Spleen (tissue), 11 donors: ENCODE results near the gene APOL2. TPM values are rescaled to one million over a fixed set of nuclear protein-coding genes. Genes with fewer than 3 reads are reported as not detected.
A peak's percentile ranks its signal among the peaks of the same experiment; 100 is the strongest.
"Not testable (repeated sequence)": the region's sequence is repeated elsewhere in the genome, so short reads cannot be mapped to it uniquely, and the experiment has no call there.

Experiments
- DNase-seq: peaks from one replicate; pipeline ENCODE4 v3.0.0-alpha.2; 2020
- H3K27ac ChIP-seq, 8 donors: fragments of 200-600 bp; sonication (generic) in 7 of 8; 1 replicate in 4 of 8; 2 replicates in 4 of 8; pipeline versions ENCODE4 v1.5.0 to v1.8.0; 2016 to 2021; ENCODE audit warnings: inconsistent platforms in 4 of 8, mild to moderate bottlenecking in 4 of 8, moderate library complexity in 1 of 8
- H3K27me3 ChIP-seq, 7 donors: fragments of 200-600 bp; sonication (generic) in 6 of 7; replicated peaks in 1 of 7; 1 replicate in 4 of 7; 2 replicates in 3 of 7; pipeline versions ENCODE4 v1.5.0 to v1.8.0; 2016 to 2021; ENCODE audit warnings: inconsistent platforms in 3 of 7, mild to moderate bottlenecking in 1 of 7
- H3K36me3 ChIP-seq, 6 donors: fragments of 200-600 bp; sonication (generic) in 5 of 6; 1 replicate in 4 of 6; 2 replicates in 2 of 6; pipeline versions ENCODE4 v1.5.0 to v1.8.0; 2016 to 2021; ENCODE audit warnings: inconsistent platforms in 2 of 6
- H3K4me1 ChIP-seq, 6 donors: fragments of 200-600 bp; sonication (generic) in 5 of 6; 1 replicate in 3 of 6; 2 replicates in 3 of 6; pipeline versions ENCODE4 v1.5.0 to v1.8.0; 2016 to 2021; ENCODE audit warnings: inconsistent platforms in 3 of 6
- H3K4me3 ChIP-seq, 8 donors: fragments of 200-600 bp; sonication (generic) in 7 of 8; 1 replicate in 4 of 8; 2 replicates in 4 of 8; pipeline versions ENCODE4 v1.5.0 to v1.8.0; 2016 to 2021; ENCODE audit warnings: inconsistent platforms in 4 of 8, mild to moderate bottlenecking in 4 of 8, moderate library complexity in 2 of 8
- H3K9me3 ChIP-seq, 8 donors: fragments of 200-600 bp; sonication (generic) in 7 of 8; 1 replicate in 4 of 8; 2 replicates in 4 of 8; pipeline versions ENCODE4 v1.5.0 to v1.8.0; 2016 to 2021; ENCODE audit warnings: inconsistent platforms in 4 of 8
- POLR2A ChIP-seq, 3 donors: fragments of 450-650 bp; IDR thresholded peaks; one replicate each; pipeline ENCODE4 v1.5.1; 2017; ENCODE audit warnings: antibody characterized with exemption in 3 of 3, mild to moderate bottlenecking in 1 of 3
- POLR2AphosphoS5 ChIP-seq, 3 donors: sonication (generic); formaldehyde crosslinking; IDR thresholded peaks; one replicate each; pipeline ENCODE4 v1.5.1; 2017; ENCODE audit warnings: antibody characterized with exemption in 3 of 3
- WGBS, 5 donors: extraction: QIAGEN DNeasy Blood & Tissue Kit in 3 of 5; methylation state at CpG; one replicate each; pipeline versions ENCODE4 v1.1.5 to v1.1.7; 2013 to 2018; 5-methylcytosine and 5-hydroxymethylcytosine counted together
- intact Hi-C: fragments of 100-400 bp; cut with DNase I; formaldehyde crosslinking; loops from one replicate; pipeline ENCODE4 v1.15.0; 2023; ENCODE audit warnings: low total_unique reads
- polyA plus RNA-seq, 3 donors: library from polyadenylated mRNA; stranded (reverse); fragments of 200-250 nt; gene quantifications; one replicate each; pipeline ENCODE4 v1.2.1, GENCODE V29; 2013
- total RNA-seq, 7 donors: library from RNA; depleted of rRNA in 3 of 7; stranded (reverse); fragments of >200 nt in 3 of 7; fragmentation: NEBNext Ultra II Directional in 4 of 7; extraction: Animal tissue kit (Norgen Biotek cat#: 25700) in 4 of 7; gene quantifications; one replicate each; pipeline versions ENCODE4 v1.1.0 to v1.2.1, GENCODE V29; 2016 to 2021
- TF ChIP-seq, protein P1 (sequence below), 11 experiments: fragments of 200-600 bp in 7 of 11; fragments of 450-650 bp in 4 of 11; sonication (generic) in 4 of 11; IDR thresholded peaks in 8 of 11; conservative IDR thresholded peaks in 3 of 11; 1 replicate in 7 of 11; 2 replicates in 4 of 11; pipeline versions ENCODE4 v1.4.0 to v1.8.0; 2016 to 2021; ENCODE audit warnings: antibody characterized with exemption in 11 of 11, inconsistent platforms in 4 of 11, mild to moderate bottlenecking in 1 of 11
- donor health status: healthy with polysubstance abuse.
- donor health status: DM: no; HTN: no; CAD: no; lungs with moderate emphysema.
- donor health status: DM: no; HTN: no; CAD: no.
- donor health status: Bipolar disorder and iron deficiency.
- donor health status: healthy.
- donor health status: DM: no; HTN: no; CAD: no.
- donor health status: DM: yes; HTN: yes; CAD: no.

Gene APOL2
- total and polyA plus RNA-seq, 10 donors, result 16.0 to 77.2 (median 57.2) TPM

DNA sequence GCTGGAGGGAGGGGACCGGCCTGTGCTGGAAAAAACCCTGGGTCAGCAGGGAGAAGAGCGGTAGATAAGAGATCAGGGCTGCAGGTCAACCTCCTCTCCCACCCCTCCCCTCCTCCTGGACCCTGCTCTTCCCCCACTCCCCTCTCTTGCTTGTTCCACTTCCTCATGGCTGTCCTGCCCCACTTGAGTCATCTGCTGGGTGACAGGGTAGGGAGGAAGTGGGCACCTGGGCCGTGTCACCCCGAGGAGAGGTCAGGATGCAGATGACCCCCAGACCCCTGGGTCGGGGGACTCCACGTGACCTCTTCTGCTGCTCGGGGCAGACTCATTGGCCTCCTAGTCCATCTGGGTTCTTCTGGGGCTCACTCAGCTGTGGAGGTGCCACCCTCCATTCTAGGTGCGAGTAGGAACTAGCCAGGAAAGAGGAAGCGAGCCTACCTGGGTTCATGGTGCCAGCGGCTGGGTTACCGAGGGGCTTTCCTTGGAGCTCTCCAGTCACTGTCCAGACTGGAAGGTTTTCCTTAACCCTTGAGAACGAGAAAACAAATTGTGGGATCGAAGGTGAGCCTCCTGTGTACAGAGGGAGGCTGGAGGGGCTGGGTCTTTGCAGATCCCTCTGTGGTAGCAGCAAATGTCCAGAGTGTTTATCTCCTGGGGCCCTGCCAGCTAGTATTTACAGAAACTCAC lies 6.5 kb downstream of the APOL2 start:
- H3K27me3 ChIP-seq, result no peaks in the 10 kb centered on the region
- H3K9me3 ChIP-seq, result no peaks in the 10 kb centered on the region
- peaks cover 22 to 66% (median 45%) of the 10 kb centered on the region in 6 donors for H3K4me1 ChIP-seq
- no peak for TF ChIP-seq POLR2A (IDR thresholded peaks at IDR 0.05)
- TF ChIP-seq POLR2AphosphoS5 (IDR thresholded peaks at IDR 0.05), result peak in 2 of 3 donors; percentile 14 to 17
- H3K27ac ChIP-seq, result peak overlapping the region in 4 of 8 donors; percentile 13 to 61 (median 47)
- DNase-seq, result no peak
- peaks cover 0 to 100% (median 67%) of the 10 kb centered on the region in 6 donors for H3K36me3 ChIP-seq
- H3K4me3 ChIP-seq, result peak overlapping the region in 1 of 8 donors; percentile 32
- intact Hi-C loops, result no loop called here
- WGBS, 5 donors, result 62 to 82% (median 68%) methylated on average over 12 to 13 of the region's 13 CpGs

DNA sequence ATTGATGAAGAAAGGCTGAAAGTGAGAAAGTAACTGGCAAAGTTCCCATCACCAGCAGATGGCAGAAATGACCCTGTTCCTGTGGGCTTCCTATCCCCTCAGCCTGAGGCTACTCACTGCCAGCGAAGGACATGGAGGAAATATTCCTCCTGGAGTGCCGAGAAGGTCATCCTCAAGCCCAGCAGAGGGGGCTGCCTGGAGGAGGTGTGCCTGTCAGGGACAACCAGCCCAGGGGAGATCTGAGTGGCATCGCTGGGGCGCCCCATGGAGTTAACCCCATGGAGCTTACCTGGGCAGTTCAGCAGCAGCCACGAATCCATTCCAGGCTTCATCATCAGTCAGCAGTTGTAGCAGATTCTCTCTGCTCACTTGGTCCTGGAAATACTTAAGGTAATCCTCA lies 8.3 kb downstream of the APOL2 start:
- H3K27me3 ChIP-seq, H3K9me3 ChIP-seq, H3K4me3 ChIP-seq, intact Hi-C loops, DNase-seq: not testable (repeated sequence)
- 68 to 84% (median 78%) methylated on average over 4 to 5 of the region's 5 CpGs for WGBS, 5 donors
- peak overlapping the region in 1 of 8 donors; percentile 27 for H3K27ac ChIP-seq
- H3K4me1 ChIP-seq, result peaks cover 4 to 48% (median 27%) of the 10 kb centered on the region in 6 donors
- H3K36me3 ChIP-seq, result peaks cover 0 to 100% (median 71%) of the 10 kb centered on the region in 6 donors

DNA sequence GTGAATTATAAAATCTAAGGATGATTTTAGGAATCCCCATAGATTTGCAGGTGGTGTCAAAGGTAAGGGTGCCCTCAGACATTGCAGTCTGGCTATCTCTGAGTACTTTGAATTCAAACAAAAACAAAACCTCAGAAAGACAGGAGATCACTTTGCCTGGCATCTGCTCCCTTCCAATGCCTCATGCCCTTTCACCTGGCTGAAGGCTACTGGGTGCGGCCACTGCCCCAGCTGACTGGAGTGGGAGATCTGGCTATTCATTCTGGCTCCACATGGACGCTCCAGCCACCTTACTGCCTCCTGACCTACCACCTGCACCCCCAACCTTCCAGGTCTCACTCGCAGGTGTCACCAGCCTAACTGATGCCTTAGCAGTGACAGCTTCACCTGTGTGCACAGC lies 9.7 kb downstream of the APOL2 start:
- 90 to 98% (median 94%) methylated on average over 3 of the region's 3 CpGs for WGBS, 5 donors
- H3K4me1 ChIP-seq, result peaks cover 0 to 34% (median 17%) of the 10 kb centered on the region in 6 donors
- intact Hi-C loops, H3K9me3 ChIP-seq, H3K27ac ChIP-seq, H3K27me3 ChIP-seq, H3K4me3 ChIP-seq, DNase-seq: not testable (repeated sequence)
- peaks cover 0 to 98% (median 70%) of the 10 kb centered on the region in 6 donors for H3K36me3 ChIP-seq

DNA sequence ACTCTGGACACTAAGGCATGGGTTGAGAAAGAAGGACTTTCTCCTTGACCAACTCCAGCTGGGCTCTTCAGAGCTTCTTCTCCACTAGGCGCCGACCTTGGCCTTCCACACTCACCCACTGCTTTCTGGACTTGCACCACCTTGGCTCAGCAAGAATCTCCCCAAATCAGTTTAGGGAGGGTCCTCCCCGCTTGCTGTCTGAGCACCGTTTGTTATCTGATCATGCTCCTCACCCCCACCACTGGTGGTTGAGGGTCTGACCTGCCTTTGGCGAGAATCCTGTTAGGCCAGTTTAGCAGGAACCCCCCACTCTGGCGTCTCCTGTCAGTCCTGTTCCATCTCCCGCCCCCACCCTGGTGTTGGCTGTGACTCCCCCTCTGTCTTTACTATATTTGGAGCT lies 10.4 kb downstream of the APOL2 start:
- no peak overlapping the region for H3K4me3 ChIP-seq
- H3K27me3 ChIP-seq, result no peaks in the 10 kb centered on the region
- intact Hi-C loops, result no loop called here
- 88 to 97% (median 94%) methylated on average over 7 of the region's 7 CpGs for WGBS, 5 donors
- H3K27ac ChIP-seq, result no peak overlapping the region
- no peak for DNase-seq
- TF ChIP-seq, protein P1, sequence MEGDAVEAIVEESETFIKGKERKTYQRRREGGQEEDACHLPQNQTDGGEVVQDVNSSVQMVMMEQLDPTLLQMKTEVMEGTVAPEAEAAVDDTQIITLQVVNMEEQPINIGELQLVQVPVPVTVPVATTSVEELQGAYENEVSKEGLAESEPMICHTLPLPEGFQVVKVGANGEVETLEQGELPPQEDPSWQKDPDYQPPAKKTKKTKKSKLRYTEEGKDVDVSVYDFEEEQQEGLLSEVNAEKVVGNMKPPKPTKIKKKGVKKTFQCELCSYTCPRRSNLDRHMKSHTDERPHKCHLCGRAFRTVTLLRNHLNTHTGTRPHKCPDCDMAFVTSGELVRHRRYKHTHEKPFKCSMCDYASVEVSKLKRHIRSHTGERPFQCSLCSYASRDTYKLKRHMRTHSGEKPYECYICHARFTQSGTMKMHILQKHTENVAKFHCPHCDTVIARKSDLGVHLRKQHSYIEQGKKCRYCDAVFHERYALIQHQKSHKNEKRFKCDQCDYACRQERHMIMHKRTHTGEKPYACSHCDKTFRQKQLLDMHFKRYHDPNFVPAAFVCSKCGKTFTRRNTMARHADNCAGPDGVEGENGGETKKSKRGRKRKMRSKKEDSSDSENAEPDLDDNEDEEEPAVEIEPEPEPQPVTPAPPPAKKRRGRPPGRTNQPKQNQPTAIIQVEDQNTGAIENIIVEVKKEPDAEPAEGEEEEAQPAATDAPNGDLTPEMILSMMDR (IDR thresholded peaks at IDR 0.05 in 8 of 11, conservative IDR thresholded peaks at IDR 0.05 in 3 of 11), result no peak
- TF ChIP-seq POLR2A (IDR thresholded peaks at IDR 0.05) (no peak), POLR2AphosphoS5 (IDR thresholded peaks at IDR 0.05) (no peak)
- peaks cover 0 to 97% (median 66%) of the 10 kb centered on the region in 6 donors for H3K36me3 ChIP-seq
- H3K4me1 ChIP-seq, result peaks cover 0 to 27% (median 14%) of the 10 kb centered on the region in 6 donors
- no peaks in the 10 kb centered on the region for H3K9me3 ChIP-seq

DNA sequence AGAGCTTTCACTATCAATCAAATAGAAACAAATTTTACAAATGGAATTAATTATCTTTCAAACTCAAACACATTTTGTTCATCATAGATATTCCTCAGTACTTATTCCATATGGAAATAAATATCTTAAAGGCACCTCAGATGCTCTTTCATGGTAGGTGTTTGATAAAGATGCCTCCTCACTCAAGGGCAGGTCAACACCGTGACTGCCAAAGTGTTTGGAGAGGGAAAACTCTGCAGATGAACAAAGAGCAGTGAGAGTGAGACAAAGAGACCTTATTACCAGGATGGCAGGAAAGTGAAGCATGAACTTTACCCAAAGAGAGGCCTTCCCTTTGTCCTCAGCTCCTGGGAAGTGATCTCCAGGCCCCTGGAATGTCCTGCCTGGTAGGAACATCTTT lies 11.0 kb downstream of the APOL2 start:
- Histone ChIP-seq H3K4me1 (peaks cover 0 to 22% (median 10%) of the 10 kb centered on the region in 6 donors), H3K36me3 (peaks cover 0 to 91% (median 64%) of the 10 kb centered on the region in 6 donors)
- H3K27me3 ChIP-seq, H3K27ac ChIP-seq, DNase-seq, H3K9me3 ChIP-seq, H3K4me3 ChIP-seq, intact Hi-C loops: not testable (repeated sequence)
- WGBS, 5 donors, result 92 to 100% (median 94%) methylated on average over 1 of the region's 1 CpG

DNA sequence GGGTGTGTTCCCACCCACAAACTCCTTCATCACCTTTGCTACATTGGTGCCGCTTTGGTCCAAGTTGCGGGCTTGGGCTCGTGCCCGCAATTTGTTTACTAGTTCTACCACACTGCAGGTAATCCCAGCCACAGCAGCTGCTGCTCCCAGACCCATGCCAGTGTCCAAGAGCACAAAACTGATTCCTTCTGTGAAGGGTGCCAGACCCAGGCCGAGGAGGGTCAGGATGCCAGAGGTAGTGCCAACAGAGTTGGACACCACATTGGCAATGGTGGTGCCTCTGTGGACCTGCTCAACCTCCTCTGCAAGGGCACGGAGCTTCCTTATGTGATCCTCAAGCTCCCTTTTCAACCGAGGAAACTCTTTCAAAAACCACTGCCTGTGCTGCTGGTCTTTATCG lies 11.5 kb downstream of the APOL2 start:
- WGBS, 5 donors, result 92 to 95% (median 93%) methylated on average over 8 of the region's 8 CpGs
- intact Hi-C loops, result no loop called here
- DNase-seq, result no peak

More for the DNA sequence above, 11.5 kb downstream of the APOL2 start:
- no peak overlapping the region for H3K27ac ChIP-seq
- H3K4me1 ChIP-seq, result peaks cover 0 to 17% (median 5%) of the 10 kb centered on the region in 6 donors
- peaks cover 0 to 86% (median 59%) of the 10 kb centered on the region in 6 donors for H3K36me3 ChIP-seq
- no peak overlapping the region for H3K4me3 ChIP-seq
- TF ChIP-seq POLR2AphosphoS5 (IDR thresholded peaks at IDR 0.05) (no peak), POLR2A (IDR thresholded peaks at IDR 0.05) (no peak)
- TF ChIP-seq, protein P1 (IDR thresholded peaks at IDR 0.05 in 8 of 11, conservative IDR thresholded peaks at IDR 0.05 in 3 of 11), result no peak
- H3K27me3 ChIP-seq, result no peaks in the 10 kb centered on the region
- H3K9me3 ChIP-seq, result no peaks in the 10 kb centered on the region
